Sigmoid colon (tissue), 7 donors: ENCODE data around the gene PAPPA. TPM values are rescaled to one million over a fixed set of nuclear protein-coding genes. Genes with fewer than 3 reads are reported as not detected.

Experiments used
- DNase-seq: peaks from one replicate; pipeline ENCODE4 v3.0.0-alpha.2; 2019
- H3K27ac ChIP-seq, 4 donors: fragments of 200-600 bp; sonication (generic); one replicate each; pipeline ENCODE4 v1.5.1; 2016 to 2019; ENCODE audit warnings: mild to moderate bottlenecking in 1 of 4
- H3K27me3 ChIP-seq, 3 donors: fragments of 200-600 bp; sonication (generic); one replicate each; pipeline ENCODE4 v1.5.1; 2019; ENCODE audit warnings: mild to moderate bottlenecking in 1 of 3
- H3K36me3 ChIP-seq, 4 donors: fragments of 200-600 bp; sonication (generic); one replicate each; pipeline ENCODE4 v1.5.1; 2016 to 2019
- H3K4me1 ChIP-seq, 4 donors: fragments of 200-600 bp; sonication (generic); one replicate each; pipeline ENCODE4 v1.5.1; 2017 to 2019
- H3K4me3 ChIP-seq, 4 donors: fragments of 200-600 bp; sonication (generic); one replicate each; pipeline ENCODE4 v1.5.1; 2017 to 2019; ENCODE audit warnings: mild to moderate bottlenecking in 2 of 4, moderate library complexity in 1 of 4
- H3K9me3 ChIP-seq, 4 donors: fragments of 200-600 bp in 3 of 4; sonication (generic) in 3 of 4; one replicate each; pipeline versions ENCODE4 v1.5.1 to v1.6.1; 2013 to 2019
- CTCF ChIP-seq, 4 experiments: fragments of 450-650 bp in 3 of 4; fragments of 200-600 bp in 1 of 4; IDR thresholded peaks; one replicate each; pipeline ENCODE4 v1.5.1; 2016 to 2019; ENCODE audit warnings: antibody characterized with exemption in 4 of 4, mild to moderate bottlenecking in 3 of 4, moderate library complexity in 2 of 4
- EP300 ChIP-seq, 4 donors: sonication (generic); formaldehyde crosslinking; IDR thresholded peaks; one replicate each; pipeline ENCODE4 v1.6.1; 2017; ENCODE audit warnings: antibody characterized with exemption in 4 of 4
- POLR2A ChIP-seq, 2 donors: fragments of 450-650 bp; IDR thresholded peaks; one replicate each; pipeline ENCODE4 v1.6.1; 2016; ENCODE audit warnings: antibody characterized with exemption in 2 of 2, mild to moderate bottlenecking in 2 of 2, moderate library complexity in 2 of 2
- POLR2AphosphoS5 ChIP-seq, 4 donors: sonication (generic); formaldehyde crosslinking; IDR thresholded peaks; one replicate each; pipeline ENCODE4 v1.6.1; 2017; ENCODE audit warnings: antibody characterized with exemption in 4 of 4
- WGBS, 2 donors: extraction: QIAGEN DNeasy Blood & Tissue Kit; methylation state at CpG; one replicate each; pipeline ENCODE4 v1.1.7; 2013; 5-methylcytosine and 5-hydroxymethylcytosine counted together
- intact Hi-C: fragments of 100-400 bp; cut with DNase I; formaldehyde crosslinking; loops from one replicate; pipeline ENCODE4 v1.15.1; 2023
- polyA plus RNA-seq, 3 donors: library from polyadenylated mRNA; stranded (reverse); fragments of 200-250 nt; gene quantifications; one replicate each; pipeline ENCODE4 v1.2.3, GENCODE V29; 2013
- total RNA-seq, 4 donors: library from RNA; depleted of rRNA; stranded (reverse); fragments of >200 nt; gene quantifications; one replicate each; pipeline ENCODE4 v1.1.0, GENCODE V29; 2016
- donor health status: healthy with polysubstance abuse.
- donor health status: Bipolar disorder and iron deficiency.
- donor health status: healthy.

The PAPPA gene
- total and polyA plus RNA-seq, 7 donors = under 0.01 to 6.6 (median 3.6) TPM

- Histone ChIP-seq H3K9me3 (no peaks in the 10 kb centered on the region), H3K36me3 (no peaks in the 10 kb centered on the region), H3K27me3 (no peaks in the 10 kb centered on the region), H3K27ac (no peak overlapping the region), H3K4me1 (no peaks in the 10 kb centered on the region), H3K4me3 (no peak overlapping the region)
- no peak for DNase-seq
- WGBS, 2 donors = 91 to 92% methylated on average over 2 of the region's 2 CpGs
- no peak for TF ChIP-seq EP300 (IDR thresholded peaks at IDR 0.05)
- intact Hi-C loops = no loop called here
Measured at GRCh38 chr9:116191576-116192415, 38.2 kb downstream of the PAPPA start.

GRCh38 chr9:116193636-116194035 lies 40.0 kb downstream of the PAPPA start:
- TF ChIP-seq POLR2A (IDR thresholded peaks at IDR 0.05) (no peak), CTCF (IDR thresholded peaks at IDR 0.05) (no peak), EP300 (IDR thresholded peaks at IDR 0.05) (no peak), POLR2AphosphoS5 (IDR thresholded peaks at IDR 0.05) (no peak)

GRCh38 chr9:116196806-116197205 lies 43.2 kb downstream of the PAPPA start:
- H3K36me3 ChIP-seq = no peaks in the 10 kb centered on the region
- H3K4me1 ChIP-seq = peaks cover 0 to 2% (median under 1%) of the 10 kb centered on the region in 4 donors
- H3K27me3 ChIP-seq = no peaks in the 10 kb centered on the region
- TF ChIP-seq POLR2AphosphoS5 (IDR thresholded peaks at IDR 0.05) (no peak), CTCF (IDR thresholded peaks at IDR 0.05) (no peak), POLR2A (IDR thresholded peaks at IDR 0.05) (no peak), EP300 (IDR thresholded peaks at IDR 0.05) (no peak)
- intact Hi-C loops = no loop called here
- DNase-seq = no peak
- no peak overlapping the region for H3K27ac ChIP-seq
- no peaks in the 10 kb centered on the region for H3K9me3 ChIP-seq
- WGBS, 2 donors = 66 to 79% methylated on average over 2 of the region's 2 CpGs
- H3K4me3 ChIP-seq = no peak overlapping the region

More at GRCh38 chr9:116193636-116194035, 40.0 kb downstream of the PAPPA start:
- DNase-seq = no peak
- Histone ChIP-seq H3K36me3 (no peaks in the 10 kb centered on the region), H3K4me3 (no peak overlapping the region), H3K9me3 (no peaks in the 10 kb centered on the region), H3K4me1 (no peaks in the 10 kb centered on the region), H3K27ac (no peak overlapping the region), H3K27me3 (no peaks in the 10 kb centered on the region)
- intact Hi-C loops = no loop called here

GRCh38 chr9:116198344-116198743 lies 44.8 kb downstream of the PAPPA start:
- H3K4me1 ChIP-seq = peaks cover 0 to 11% (median 8%) of the 10 kb centered on the region in 4 donors
- no peak for DNase-seq
- H3K27me3 ChIP-seq = no peaks in the 10 kb centered on the region
- H3K36me3 ChIP-seq = no peaks in the 10 kb centered on the region
- H3K9me3 ChIP-seq = no peaks in the 10 kb centered on the region
- 42 to 77% methylated on average over 4 of the region's 4 CpGs for WGBS, 2 donors
- H3K4me3 ChIP-seq = no peak overlapping the region
- intact Hi-C loops = no loop called here
- no peak overlapping the region for H3K27ac ChIP-seq
- TF ChIP-seq POLR2A (IDR thresholded peaks at IDR 0.05) (no peak), POLR2AphosphoS5 (IDR thresholded peaks at IDR 0.05) (no peak), EP300 (IDR thresholded peaks at IDR 0.05) (no peak), CTCF (IDR thresholded peaks at IDR 0.05) (no peak)

GRCh38 chr9:116202219-116202912 lies 48.8 kb downstream of the PAPPA start:
- H3K4me3 ChIP-seq = no peak overlapping the region
- TF ChIP-seq POLR2A (IDR thresholded peaks at IDR 0.05) (no peak), EP300 (IDR thresholded peaks at IDR 0.05) (no peak), POLR2AphosphoS5 (IDR thresholded peaks at IDR 0.05) (no peak), CTCF (IDR thresholded peaks at IDR 0.05) (no peak)
- H3K27me3 ChIP-seq = no peaks in the 10 kb centered on the region
- intact Hi-C loops = no loop called here
- DNase-seq = no peak
- 77 to 79% methylated on average over 5 of the region's 5 CpGs for WGBS, 2 donors
- no peaks in the 10 kb centered on the region for H3K36me3 ChIP-seq
- H3K9me3 ChIP-seq = no peaks in the 10 kb centered on the region
- H3K27ac ChIP-seq = no peak overlapping the region
- H3K4me1 ChIP-seq = peaks cover 0 to 11% (median 8%) of the 10 kb centered on the region in 4 donors
